ENCODE data around the gene WDR88.
"Not testable (repeated sequence)": the region's sequence is repeated elsewhere in the genome, so short reads cannot be mapped to it uniquely, and the experiment has no call there.

Gene WDR88

DNA sequence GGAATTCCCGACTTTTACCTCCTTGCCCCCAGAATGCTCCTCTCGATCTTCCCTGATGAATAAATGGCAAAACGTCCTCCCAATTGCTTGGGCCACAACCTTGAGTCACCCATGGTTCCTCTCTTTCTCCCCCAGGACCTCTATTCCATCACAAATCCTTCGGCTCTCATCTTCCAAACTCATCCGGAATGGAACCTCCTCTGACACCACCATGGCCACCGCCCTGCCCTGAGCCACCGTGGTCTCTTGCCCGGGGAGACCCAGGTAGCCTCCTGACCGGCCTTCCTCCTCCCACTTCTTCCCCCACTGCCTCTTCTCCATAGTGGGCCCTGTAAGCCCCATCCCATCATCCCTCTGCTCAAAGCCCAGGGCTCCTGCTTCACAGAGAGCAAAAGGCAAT lies 88.8 kb downstream of the WDR88 start:
- peaks cover 16% of the 10 kb centered on the region for H3K27me3 ChIP-seq
- H3K4me3 ChIP-seq (ENCODE audit: low read depth, low read length) = no peak overlapping the region
- H3K4me1 ChIP-seq = no peaks in the 10 kb centered on the region
- DNase-seq = no peak
- no peaks in the 10 kb centered on the region for H3K36me3 ChIP-seq
- H3K9me3 ChIP-seq = no peaks in the 10 kb centered on the region
- TF ChIP-seq, protein P1, sequence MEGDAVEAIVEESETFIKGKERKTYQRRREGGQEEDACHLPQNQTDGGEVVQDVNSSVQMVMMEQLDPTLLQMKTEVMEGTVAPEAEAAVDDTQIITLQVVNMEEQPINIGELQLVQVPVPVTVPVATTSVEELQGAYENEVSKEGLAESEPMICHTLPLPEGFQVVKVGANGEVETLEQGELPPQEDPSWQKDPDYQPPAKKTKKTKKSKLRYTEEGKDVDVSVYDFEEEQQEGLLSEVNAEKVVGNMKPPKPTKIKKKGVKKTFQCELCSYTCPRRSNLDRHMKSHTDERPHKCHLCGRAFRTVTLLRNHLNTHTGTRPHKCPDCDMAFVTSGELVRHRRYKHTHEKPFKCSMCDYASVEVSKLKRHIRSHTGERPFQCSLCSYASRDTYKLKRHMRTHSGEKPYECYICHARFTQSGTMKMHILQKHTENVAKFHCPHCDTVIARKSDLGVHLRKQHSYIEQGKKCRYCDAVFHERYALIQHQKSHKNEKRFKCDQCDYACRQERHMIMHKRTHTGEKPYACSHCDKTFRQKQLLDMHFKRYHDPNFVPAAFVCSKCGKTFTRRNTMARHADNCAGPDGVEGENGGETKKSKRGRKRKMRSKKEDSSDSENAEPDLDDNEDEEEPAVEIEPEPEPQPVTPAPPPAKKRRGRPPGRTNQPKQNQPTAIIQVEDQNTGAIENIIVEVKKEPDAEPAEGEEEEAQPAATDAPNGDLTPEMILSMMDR (IDR thresholded peaks at IDR 0.05; ENCODE audit: low read depth, low read length) = no peak

DNA sequence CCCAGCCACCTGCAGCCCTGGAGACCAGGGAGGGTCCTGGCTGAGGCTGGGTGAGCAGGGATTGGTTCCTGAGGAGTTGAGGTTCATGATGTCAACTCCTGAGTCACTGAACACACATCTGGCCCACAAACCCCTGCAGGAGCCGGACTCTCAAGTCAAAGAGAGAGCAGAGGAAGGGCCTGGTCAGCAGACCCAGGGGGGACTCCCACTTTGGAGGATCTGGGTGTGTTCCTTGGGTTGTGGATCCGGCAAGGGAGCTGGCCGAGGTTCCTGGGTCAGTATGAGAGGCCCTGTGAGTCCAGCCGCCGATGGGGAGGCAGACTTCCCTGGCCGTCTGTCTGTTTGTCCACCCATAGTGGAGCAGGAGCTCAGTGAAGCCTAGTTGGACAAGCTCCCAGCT lies 89.7 kb downstream of the WDR88 start:
- no peak for DNase-seq

DNA sequence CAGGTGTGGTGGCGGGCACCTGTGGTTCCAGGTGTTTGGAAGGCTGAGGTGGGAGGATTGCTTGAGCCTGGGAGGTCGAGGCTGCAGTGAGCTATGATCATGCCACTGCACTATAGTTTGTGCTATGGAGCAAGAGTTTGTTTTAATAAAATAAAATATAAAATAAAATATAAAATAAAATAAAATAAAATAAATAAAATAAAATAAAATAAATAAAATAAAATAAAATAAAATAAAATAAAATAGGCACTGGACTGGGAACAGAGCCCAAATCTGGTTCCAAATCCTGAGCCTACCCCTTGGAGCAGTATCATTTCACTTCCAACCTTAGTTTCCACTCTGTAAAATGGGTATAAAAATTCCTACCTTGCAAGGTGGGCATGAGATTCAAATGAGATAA lies 90.3 kb downstream of the WDR88 start:
- H3K27me3 ChIP-seq = peaks cover 26% of the 10 kb centered on the region
- not testable (repeated sequence) for H3K9me3 ChIP-seq

More for the DNA sequence above, 89.7 kb downstream of the WDR88 start:
- no peak overlapping the region for H3K4me3 ChIP-seq (ENCODE audit: low read depth, low read length)
- peaks cover 25% of the 10 kb centered on the region for H3K27me3 ChIP-seq
- H3K36me3 ChIP-seq = no peaks in the 10 kb centered on the region
- TF ChIP-seq, protein P1 (IDR thresholded peaks at IDR 0.05; ENCODE audit: low read depth, low read length) = no peak
- no peaks in the 10 kb centered on the region for H3K9me3 ChIP-seq
- no peaks in the 10 kb centered on the region for H3K4me1 ChIP-seq

DNA sequence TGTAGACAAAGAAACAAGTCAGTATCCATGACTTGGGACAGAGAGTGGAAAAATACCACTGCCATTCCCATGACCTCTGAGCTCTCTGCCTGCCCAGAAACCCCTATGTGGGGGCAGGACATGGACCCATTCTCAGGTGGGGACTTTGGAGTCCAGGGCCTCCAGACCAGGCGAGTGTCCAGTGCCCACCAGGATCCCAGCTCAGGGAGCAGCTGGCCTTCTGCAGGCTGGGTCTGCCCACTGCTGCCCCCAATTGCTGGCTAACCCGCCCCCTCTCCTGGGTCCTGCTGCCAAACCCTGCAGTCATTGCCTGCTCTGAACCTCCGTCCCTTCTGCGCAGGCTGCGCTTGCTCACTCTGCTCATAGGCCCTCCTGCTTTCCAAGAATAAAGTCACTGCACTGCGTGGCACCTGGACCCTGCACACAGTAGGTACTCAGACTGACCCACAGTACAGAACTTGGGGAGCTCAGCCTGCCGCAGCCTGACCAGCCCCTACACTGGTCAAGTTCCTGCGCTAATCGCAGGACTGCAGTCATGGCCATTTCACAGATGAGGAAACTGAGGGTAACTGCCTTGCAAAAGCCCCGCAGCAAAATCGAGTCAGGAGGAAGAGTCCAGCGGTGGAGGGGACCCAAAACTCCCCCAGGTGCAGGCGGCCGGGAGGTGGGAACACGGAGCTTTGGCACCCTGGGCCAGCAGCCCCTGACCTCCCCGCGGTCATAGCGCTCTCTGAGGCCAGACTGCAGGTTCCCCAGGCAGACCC lies 93.0 kb downstream of the WDR88 start:
- no peak for DNase-seq

More for the DNA sequence above, 90.3 kb downstream of the WDR88 start:
- not testable (repeated sequence) for H3K4me1 ChIP-seq; H3K4me3 ChIP-seq (ENCODE audit: low read depth, low read length); H3K36me3 ChIP-seq; DNase-seq

More for the DNA sequence above, 93.0 kb downstream of the WDR88 start:
- H3K27me3 ChIP-seq = peaks cover 26% of the 10 kb centered on the region
- peaks cover 6% of the 10 kb centered on the region for H3K9me3 ChIP-seq
- no peaks in the 10 kb centered on the region for H3K4me1 ChIP-seq
- H3K4me3 ChIP-seq (ENCODE audit: low read depth, low read length) = no peak overlapping the region
- H3K36me3 ChIP-seq = no peaks in the 10 kb centered on the region
- TF ChIP-seq, protein P1 (IDR thresholded peaks at IDR 0.05; ENCODE audit: low read depth, low read length) = no peak

All from BE2C (cell line).